AG04450 (cell line): Measurements from ENCODE around the gene BICRAL. TPM values are rescaled to one million over a fixed set of nuclear protein-coding genes. Genes with fewer than 3 reads are reported as not detected.
"Not testable (repeated sequence)": the region's sequence is repeated elsewhere in the genome, so short reads cannot be mapped to it uniquely, and the experiment has no call there.

Source experiments
- CTCF ChIA-PET: fragments of 300-600, 350-600 bp; formaldehyde crosslinking; extraction: SDS; loops from one replicate; lab custom pipeline; 2022; ENCODE audit warnings: antibody characterized with exemption, inconsistent platforms; lab: Charles Lee
- POLR2A ChIA-PET: fragments of 350-600 bp; formaldehyde crosslinking; extraction: SDS; loops from one replicate; lab custom pipeline; 2021; ENCODE audit warnings: antibody characterized with exemption, inconsistent platforms; lab: Yijun Ruan, JAX
- DNase-seq: peaks from one replicate; pipeline ENCODE4 v3.0.0-alpha.2; 2011; ENCODE audit warnings: low read depth, low spot score
- H3K27ac ChIP-seq: one replicate; pipeline ENCODE4 v1.5.1; 2012; ENCODE audit warnings: low read depth, low read length, control low read depth
- H3K27me3 ChIP-seq: one replicate; pipeline ENCODE4 v1.6.0; 2012; ENCODE audit warnings: low read length; ENCODE audit not compliant: control insufficient read depth, insufficient read depth
- H3K4me3 ChIP-seq: 2 replicates; pipeline ENCODE4 v1.5.1; 2011; ENCODE audit warnings: mild to moderate bottlenecking, low read depth, low read length, control low read depth
- H3K9me3 ChIP-seq: 2 replicates; pipeline ENCODE4 v1.5.1; 2012; ENCODE audit warnings: low read length; ENCODE audit not compliant: control insufficient read depth, insufficient read depth
- CTCF ChIP-seq: IDR thresholded peaks from 2 replicates; pipeline ENCODE4 v1.5.1; 2011; ENCODE audit warnings: low read depth, low read length, control low read depth, inconsistent platforms
- polyA plus RNA-seq: library from polyadenylated mRNA; depleted of rRNA; stranded (reverse); fragments of >200 nt; gene quantifications from 2 replicates; pipeline ENCODE4 v1.2.3, GENCODE V29; 2011

The BICRAL gene
- polyA plus RNA-seq, 1 experiment, result 7.0 TPM

DNA sequence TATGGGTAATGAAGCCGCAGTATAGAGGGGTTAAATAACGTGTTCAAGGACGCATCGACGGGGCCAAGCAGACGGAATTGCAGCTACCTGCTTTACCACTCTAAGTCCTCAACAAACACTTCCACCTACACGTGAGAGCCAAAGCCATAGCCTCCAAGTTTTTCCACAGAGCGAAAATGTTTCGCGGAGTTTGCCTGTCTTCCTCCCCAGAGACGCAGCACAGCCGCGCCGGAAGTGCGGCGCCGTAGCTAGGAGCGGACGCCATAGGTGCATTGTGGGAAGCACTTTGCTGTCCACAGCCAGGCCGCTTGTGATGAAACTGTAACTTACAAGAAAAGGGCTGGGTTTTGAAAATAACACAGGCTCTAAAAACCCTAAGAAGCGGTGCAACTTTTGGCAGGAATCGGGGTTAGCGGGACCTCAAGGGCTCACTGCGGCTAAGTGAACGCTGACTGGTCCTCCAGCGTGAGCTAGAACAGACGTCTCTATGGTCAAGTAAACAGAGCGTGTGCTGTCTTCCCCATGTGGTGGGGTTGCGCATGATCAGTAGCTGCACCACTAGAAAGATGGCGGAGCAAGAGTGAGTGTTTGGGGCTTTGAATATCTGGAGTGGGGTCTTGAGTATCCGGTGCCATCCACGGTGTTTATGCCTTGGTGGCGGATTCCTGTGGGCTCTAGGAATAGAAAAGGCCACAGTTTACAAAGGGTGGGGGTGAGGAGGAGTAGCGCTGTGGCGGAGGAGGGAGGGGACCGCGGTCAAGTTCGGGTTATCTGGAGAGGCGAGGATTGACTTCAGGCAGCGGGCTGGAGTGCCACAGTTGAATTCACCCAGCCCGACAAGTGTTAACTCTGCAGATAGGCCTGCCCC is 97.8 kb downstream of the BICRAL start, which contains the start of gene RPL7L1:
RPL7L1 (plus strand) TSS at position 245 of the 868 bp plus-strand sequence; CDS start at position 540, 295 bp downstream.
- peak within 1 kb of the TSS; percentile 95 for H3K27ac ChIP-seq
- peak within 1 kb of the TSS; percentile 91 for H3K4me3 ChIP-seq
- DNase-seq, result peak; percentile 69
- ChIA-PET CTCF (interaction anchor here (0.6 to 7.2 kb wide), 4 partner anchors 22 to 228 kb away, joined by 3 to 75 read pairs (median 4); no protein-coding TSS in a partner anchor), POLR2A (interaction anchor here (0.7 to 3.3 kb wide), 9 partner anchors 9 to 187 kb away, joined by 3 to 21 read pairs (median 5); partner anchors contain the start of genes CNPY3 and TBCC)
- H3K27me3 ChIP-seq, result no peaks in the 10 kb centered on the region
- H3K9me3 ChIP-seq, result peaks cover 2% of the 10 kb centered on the region; the same call in 1 of the 2 replicates
- no peak; the same call in 1 of the 2 replicates for TF ChIP-seq CTCF

GRCh38 chr6:42880240-42880817 is 98.5 kb downstream of the BICRAL start:
- not testable (repeated sequence) for H3K27me3 ChIP-seq, DNase-seq, H3K9me3 ChIP-seq
- peak overlapping the region; percentile 91 for H3K4me3 ChIP-seq
- H3K27ac ChIP-seq, result peak overlapping the region; percentile 95
- ChIA-PET POLR2A (interaction anchor here (0.8 to 3.3 kb wide), 7 partner anchors 11 to 188 kb away, joined by 3 to 21 read pairs (median 8); partner anchors contain the start of genes CNPY3 and TBCC), CTCF (interaction anchor here (1.2 to 7.2 kb wide), 3 partner anchors 21 to 218 kb away, joined by 3 to 75 read pairs (median 3); no protein-coding TSS in a partner anchor)

GRCh38 chr6:42880871-42881270 is 99.0 kb downstream of the BICRAL start:
- not testable (repeated sequence) for H3K27ac ChIP-seq, H3K9me3 ChIP-seq, H3K27me3 ChIP-seq, DNase-seq
- ChIA-PET CTCF (interaction anchor here (0.8 kb wide), 1 partner anchor 19 kb away, joined by 3 read pairs; no protein-coding TSS in a partner anchor), POLR2A (interaction anchor here (1.9 to 3.3 kb wide), 2 partner anchors 10 to 98 kb away, joined by 11 to 21 read pairs; a partner anchor contains a TSS)
- H3K4me3 ChIP-seq, result peak overlapping the region; percentile 91

DNA sequence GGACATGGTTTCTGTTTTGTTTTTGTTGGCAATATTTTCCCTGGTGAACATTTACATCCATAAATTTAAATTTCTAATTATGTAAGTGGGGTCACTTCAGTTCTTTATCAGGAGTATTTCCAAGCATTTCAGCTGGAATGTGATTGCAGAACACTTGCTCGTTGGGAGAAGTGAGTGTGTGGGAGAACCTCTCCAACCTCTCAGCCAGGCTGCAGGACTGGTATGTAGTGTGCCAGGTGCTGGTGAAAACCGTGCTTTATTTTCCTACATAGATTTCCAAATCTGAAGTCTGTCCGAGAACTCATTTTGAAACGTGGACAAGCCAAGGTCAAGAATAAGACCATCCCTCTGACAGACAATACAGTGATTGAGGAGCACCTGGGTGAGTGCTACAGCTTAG is 103.8 kb downstream of the BICRAL start:
- no peaks in the 10 kb centered on the region for H3K9me3 ChIP-seq
- CTCF ChIA-PET, result interaction anchor here (1.2 kb wide), 1 partner anchor 15 kb away, joined by 4 read pairs; no protein-coding TSS in a partner anchor
- no peak overlapping the region for H3K27ac ChIP-seq
- DNase-seq, result no peak
- POLR2A ChIA-PET, result no interaction called here
- H3K27me3 ChIP-seq, result no peaks in the 10 kb centered on the region
- TF ChIP-seq CTCF, result no peak
- H3K4me3 ChIP-seq, result no peak overlapping the region

DNA sequence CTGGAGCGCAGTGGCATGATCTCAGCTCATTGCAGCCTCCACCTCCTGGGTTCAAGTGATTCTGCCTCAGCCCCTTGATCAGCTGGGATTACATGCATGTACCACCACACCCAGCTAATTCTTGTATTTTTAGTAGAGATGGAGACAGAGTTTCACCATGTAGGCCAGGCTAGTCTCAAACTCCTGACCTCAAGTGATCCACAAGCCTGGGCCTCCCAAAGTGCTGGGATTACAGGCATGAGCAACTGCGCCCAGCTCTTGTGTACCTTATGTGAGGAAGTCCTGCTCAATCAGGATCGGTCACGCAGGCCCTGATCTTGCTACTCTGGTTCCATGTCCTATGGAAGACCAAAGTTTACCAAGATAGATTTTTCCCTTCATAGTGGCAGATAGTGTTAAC is 106.3 kb downstream of the BICRAL start:
- H3K4me3 ChIP-seq, H3K27me3 ChIP-seq, H3K9me3 ChIP-seq, DNase-seq, H3K27ac ChIP-seq: not testable (repeated sequence)
- POLR2A ChIA-PET, result interaction anchor here (1.0 kb wide), 1 partner anchor 9 kb away, joined by 3 read pairs; the partner anchor contains the start of gene RPL7L1
- CTCF ChIA-PET, result interaction anchor here (0.5 to 0.6 kb wide), 2 partner anchors 226 to 292 kb away, joined by 3 to 4 read pairs; no protein-coding TSS in a partner anchor

- DNase-seq, result no peak
- Histone ChIP-seq H3K9me3 (no peaks in the 10 kb centered on the region), H3K27ac (peak overlapping the region; percentile 97), H3K4me3 (peak overlapping the region; percentile 97), H3K27me3 (no peaks in the 10 kb centered on the region)
- ChIA-PET POLR2A (interaction anchor here (0.8 to 3.7 kb wide), 3 partner anchors 9 to 285 kb away, joined by 3 to 21 read pairs (median 7); partner anchors contain the start of gene RPL7L1), CTCF (interaction anchor here (1.4 kb wide), 1 partner anchor 12 kb away, joined by 4 read pairs; no protein-coding TSS in a partner anchor)
- TF ChIP-seq CTCF, result no peak
Measured at GRCh38 chr6:42889815-42890214, 108.0 kb downstream of the BICRAL start.
